Measurements from ENCODE around the gene NXPE3.

The NXPE3 gene

DNA sequence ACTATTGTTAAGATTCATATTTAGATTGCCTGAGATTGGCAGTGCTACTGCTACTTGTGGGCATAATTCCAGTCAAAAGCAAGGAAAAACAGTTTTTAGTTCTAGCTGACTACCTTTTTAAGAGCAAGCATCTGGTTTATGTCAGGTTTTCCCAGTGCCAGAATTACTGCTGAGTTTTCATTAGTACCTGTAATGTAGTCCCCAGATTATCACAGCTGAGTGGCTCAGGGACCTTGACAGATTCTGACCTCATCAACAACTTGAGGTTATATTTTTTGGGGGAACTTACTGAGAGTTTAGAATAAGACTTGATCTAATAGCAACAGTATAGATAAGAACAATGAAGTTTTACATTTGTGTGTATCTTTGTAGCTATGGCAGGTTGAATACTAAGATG lies 31.0 kb downstream of the NXPE3 start:
- TF ChIP-seq ZXDB (tag by site-specific recombination; IDR thresholded peaks at IDR 0.05) (no peak), ZNF133 (tag by site-specific recombination; IDR thresholded peaks at IDR 0.05) (no peak), ZNF311 (tag by site-specific recombination; IDR thresholded peaks at IDR 0.05; ENCODE audit: borderline replicate concordance) (no peak), HOXA7 (CRISPR knock-in tag; IDR thresholded peaks at IDR 0.05; ENCODE audit: borderline replicate concordance) (no peak), EGR2 (tag by site-specific recombination; IDR thresholded peaks at IDR 0.05; ENCODE audit: low read depth) (no peak), REPIN1 (tag by site-specific recombination; IDR thresholded peaks at IDR 0.05; ENCODE audit: low read depth) (no peak), ZNF529 (tag by site-specific recombination; IDR thresholded peaks at IDR 0.05; ENCODE audit: insufficient replicate concordance) (no peak), ZNF140 (tag by site-specific recombination; IDR thresholded peaks at IDR 0.05) (no peak), YY1 (tag by site-specific recombination; IDR thresholded peaks at IDR 0.05) (no peak), ZNF274 (IDR thresholded peaks at IDR 0.05; ENCODE audit: low read length) (no peak), ZNF274 (tag by site-specific recombination; IDR thresholded peaks at IDR 0.05; ENCODE audit: borderline replicate concordance) (no peak), ZNF416 (tag by site-specific recombination; IDR thresholded peaks at IDR 0.05) (no peak), ZNF76 (tag by site-specific recombination; IDR thresholded peaks at IDR 0.05; ENCODE audit: borderline replicate concordance, low read depth) (no peak), ZNF394 (tag by site-specific recombination; IDR thresholded peaks at IDR 0.05; ENCODE audit: borderline replicate concordance) (no peak), ZBTB8A (tag by site-specific recombination; IDR thresholded peaks at IDR 0.05) (no peak), SP3 (tag by site-specific recombination; IDR thresholded peaks at IDR 0.05) (no peak)
- TF ChIP-seq, protein P1, sequence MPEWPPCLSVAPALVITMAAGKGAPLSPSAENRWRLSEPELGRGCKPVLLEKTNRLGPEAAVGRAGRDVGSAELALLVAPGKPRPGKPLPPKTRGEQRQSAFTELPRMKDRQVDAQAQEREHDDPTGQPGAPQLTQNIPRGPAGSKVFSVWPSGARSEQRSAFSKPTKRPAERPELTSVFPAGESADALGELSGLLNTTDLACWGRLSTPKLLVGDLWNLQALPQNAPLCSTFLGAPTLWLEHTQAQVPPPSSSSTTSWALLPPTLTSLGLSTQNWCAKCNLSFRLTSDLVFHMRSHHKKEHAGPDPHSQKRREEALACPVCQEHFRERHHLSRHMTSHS (tag by site-specific recombination; IDR thresholded peaks at IDR 0.05) = no peak
- TF ChIP-seq, protein P2, sequence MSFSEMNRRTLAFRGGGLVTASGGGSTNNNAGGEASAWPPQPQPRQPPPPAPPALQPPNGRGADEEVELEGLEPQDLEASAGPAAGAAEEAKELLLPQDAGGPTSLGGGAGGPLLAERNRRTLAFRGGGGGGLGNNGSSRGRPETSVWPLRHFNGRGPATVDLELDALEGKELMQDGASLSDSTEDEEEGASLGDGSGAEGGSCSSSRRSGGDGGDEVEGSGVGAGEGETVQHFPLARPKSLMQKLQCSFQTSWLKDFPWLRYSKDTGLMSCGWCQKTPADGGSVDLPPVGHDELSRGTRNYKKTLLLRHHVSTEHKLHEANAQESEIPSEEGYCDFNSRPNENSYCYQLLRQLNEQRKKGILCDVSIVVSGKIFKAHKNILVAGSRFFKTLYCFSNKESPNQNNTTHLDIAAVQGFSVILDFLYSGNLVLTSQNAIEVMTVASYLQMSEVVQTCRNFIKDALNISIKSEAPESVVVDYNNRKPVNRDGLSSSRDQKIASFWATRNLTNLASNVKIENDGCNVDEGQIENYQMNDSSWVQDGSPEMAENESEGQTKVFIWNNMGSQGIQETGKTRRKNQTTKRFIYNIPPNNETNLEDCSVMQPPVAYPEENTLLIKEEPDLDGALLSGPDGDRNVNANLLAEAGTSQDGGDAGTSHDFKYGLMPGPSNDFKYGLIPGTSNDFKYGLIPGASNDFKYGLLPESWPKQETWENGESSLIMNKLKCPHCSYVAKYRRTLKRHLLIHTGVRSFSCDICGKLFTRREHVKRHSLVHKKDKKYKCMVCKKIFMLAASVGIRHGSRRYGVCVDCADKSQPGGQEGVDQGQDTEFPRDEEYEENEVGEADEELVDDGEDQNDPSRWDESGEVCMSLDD (tag by site-specific recombination; IDR thresholded peaks at IDR 0.05) = no peak
- H3K27ac ChIP-seq (ENCODE audit: extremely low read depth, low read depth, low read length) = no peak overlapping the region
- H3K36me3 ChIP-seq (ENCODE audit: control insufficient read depth in 2 of 2, insufficient read depth in 1 of 2, low read length in 2 of 2) = peaks cover 0 to 3% of the 10 kb centered on the region in 2 experiments; a peak in 1 of 3 replicates
- POLR2A ChIA-PET = no interaction called here
- no peaks in the 10 kb centered on the region for H3K4me1 ChIP-seq (ENCODE audit: control insufficient read depth, insufficient read depth, low read length)
- no peak overlapping the region for H3K4me3 ChIP-seq (ENCODE audit: low read depth, low read length)
- CTCF ChIA-PET = interaction anchor here (0.8 to 8.9 kb wide), 5 partner anchors 12 to 727 kb away, joined by 3 to 127 read pairs (median 3); no protein-coding TSS in a partner anchor
- no peaks in the 10 kb centered on the region for H3K9me3 ChIP-seq (ENCODE audit: control insufficient read depth, insufficient read depth, low read depth, low read length)

DNA sequence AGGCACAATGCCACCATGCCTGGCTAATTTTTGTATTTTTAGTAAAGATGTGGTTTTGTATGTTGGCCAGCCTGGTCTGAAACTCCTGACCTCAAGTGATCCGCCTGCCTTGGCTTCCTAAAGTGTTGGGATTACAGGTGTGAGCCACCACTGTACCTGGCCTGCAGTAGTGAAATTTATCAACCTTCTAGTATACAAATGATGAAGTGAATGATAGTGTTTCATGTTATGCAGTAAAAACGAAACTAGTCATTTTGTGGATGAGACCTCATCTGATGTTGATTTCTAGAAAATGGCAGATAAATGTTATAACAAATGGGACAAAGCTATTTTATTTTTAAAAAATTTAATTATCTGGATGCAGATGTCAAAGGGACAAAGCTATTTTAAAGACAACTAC lies 32.9 kb downstream of the NXPE3 start:
- TF ChIP-seq ZNF169 (tag by site-specific recombination; IDR thresholded peaks at IDR 0.05) (no peak), ZNF37A (tag by site-specific recombination; IDR thresholded peaks at IDR 0.05) (no peak), ZNF404 (tag by site-specific recombination; IDR thresholded peaks at IDR 0.05) (no peak)
- peaks cover 0 to 2% of the 10 kb centered on the region in 2 experiments; a peak in 1 of 3 replicates for H3K36me3 ChIP-seq (ENCODE audit: control insufficient read depth in 2 of 2, insufficient read depth in 1 of 2, low read length in 2 of 2)
- no peaks in the 10 kb centered on the region for H3K4me1 ChIP-seq (ENCODE audit: control insufficient read depth, insufficient read depth, low read length)
- ChIA-PET POLR2A (interaction anchor here (1.7 kb wide), 1 partner anchor 38 kb away, joined by 4 read pairs; the partner anchor contains the start of gene NFKBIZ), CTCF (interaction anchor here (1.5 to 8.9 kb wide), 4 partner anchors 10 to 417 kb away, joined by 3 to 127 read pairs (median 24); no protein-coding TSS in a partner anchor)
- H3K27ac ChIP-seq (ENCODE audit: extremely low read depth, low read depth, low read length) = no peak overlapping the region
- H3K9me3 ChIP-seq (ENCODE audit: control insufficient read depth, insufficient read depth, low read depth, low read length) = no peaks in the 10 kb centered on the region
- no peak overlapping the region for H3K4me3 ChIP-seq (ENCODE audit: low read depth, low read length)
